Stimulated activated CD8-positive, alpha-beta memory T cell treated with anti-CD3 and anti-CD28 coated beads, Interleukin-4, amount 100 ng/mL, for 4 hours (primary cell): ENCODE measurements around the gene ASS1.
"Not testable (repeated sequence)": the region's sequence is repeated elsewhere in the genome, so short reads cannot be mapped to it uniquely, and the experiment has no call there.

Experiments
- DNase-seq, 2 donors: peaks; one replicate each; pipeline ENCODE4 v3.0.0-alpha.2; 2020; ENCODE audit warnings: low read depth in 2 of 2, low spot score in 1 of 2

Gene ASS1

DNA sequence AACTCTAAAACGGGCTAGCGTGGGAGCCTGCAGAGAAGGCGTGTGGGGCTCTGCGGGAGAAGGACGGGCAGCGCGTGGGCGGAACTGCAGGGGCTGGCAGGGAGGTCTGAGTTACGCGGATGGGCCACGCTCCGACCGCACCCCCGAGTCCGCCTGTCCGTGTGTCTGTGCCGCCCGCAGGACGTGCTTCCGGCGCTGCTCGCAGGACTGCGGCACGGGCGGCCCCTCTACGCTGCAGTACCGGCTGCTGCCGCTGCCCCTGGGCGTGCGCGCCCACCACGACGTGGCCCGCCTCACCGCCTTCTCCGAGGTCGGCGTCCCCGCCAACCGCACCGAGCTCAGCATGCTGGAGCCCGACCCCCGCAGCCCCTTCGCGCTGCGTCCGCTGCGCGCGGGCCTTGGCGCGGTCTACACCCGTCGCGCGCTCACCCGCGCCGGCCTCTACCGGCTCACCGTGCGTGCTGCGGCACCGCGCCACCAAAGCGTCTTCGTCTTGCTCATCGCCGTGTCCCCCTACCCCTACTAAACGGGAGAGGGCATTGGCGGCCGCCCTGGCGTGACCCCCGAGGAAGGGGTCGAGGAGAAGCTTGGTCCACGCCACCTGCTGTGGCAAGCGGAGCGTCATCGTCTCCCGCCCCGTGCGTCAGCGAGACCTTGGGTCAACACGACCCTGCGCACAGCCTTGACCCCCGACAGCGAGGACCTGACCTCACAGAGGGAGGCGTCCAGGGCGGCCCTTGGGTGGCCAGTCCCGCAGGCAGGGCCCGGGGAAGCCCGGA lies 11.4 kb upstream of the ASS1 start:
- DNase-seq = no peak

DNA sequence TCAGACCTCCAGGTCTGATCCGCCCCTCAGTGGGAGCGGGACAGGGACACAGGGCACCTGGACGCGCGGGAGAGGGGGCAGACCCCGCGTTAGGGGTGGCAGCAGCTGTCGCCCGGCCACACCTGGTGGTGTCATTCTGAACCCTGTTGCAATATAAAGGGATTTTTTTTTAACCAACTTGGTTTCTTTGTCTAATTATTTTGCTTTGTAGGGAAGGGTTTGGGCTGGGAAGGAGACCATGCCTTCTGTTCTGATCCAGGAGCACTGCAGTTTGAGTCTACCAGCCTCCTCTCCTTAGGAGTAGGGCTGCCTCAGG lies 10.9 kb upstream of the ASS1 start:
- DNase-seq = no peak

DNA sequence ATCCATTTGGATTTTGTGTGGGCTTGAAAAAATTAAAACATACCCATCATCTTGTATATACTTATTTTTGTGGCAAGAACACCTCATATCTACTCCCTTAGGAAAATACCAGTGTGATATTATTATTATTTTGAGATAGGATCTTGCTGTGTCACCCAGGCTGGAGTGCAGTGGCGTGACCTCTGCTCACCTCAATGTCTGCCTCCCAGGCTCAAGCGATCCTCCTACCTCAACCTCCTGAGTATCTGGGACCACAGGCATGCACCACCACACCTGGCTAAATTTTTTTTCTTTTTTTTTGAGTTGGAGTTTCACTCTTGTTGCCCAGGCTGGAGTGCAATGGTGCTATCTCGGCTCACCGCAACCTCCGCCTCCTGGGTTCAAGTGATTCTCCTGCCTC lies 10.1 kb upstream of the ASS1 start:
- not testable (repeated sequence) for DNase-seq

DNA sequence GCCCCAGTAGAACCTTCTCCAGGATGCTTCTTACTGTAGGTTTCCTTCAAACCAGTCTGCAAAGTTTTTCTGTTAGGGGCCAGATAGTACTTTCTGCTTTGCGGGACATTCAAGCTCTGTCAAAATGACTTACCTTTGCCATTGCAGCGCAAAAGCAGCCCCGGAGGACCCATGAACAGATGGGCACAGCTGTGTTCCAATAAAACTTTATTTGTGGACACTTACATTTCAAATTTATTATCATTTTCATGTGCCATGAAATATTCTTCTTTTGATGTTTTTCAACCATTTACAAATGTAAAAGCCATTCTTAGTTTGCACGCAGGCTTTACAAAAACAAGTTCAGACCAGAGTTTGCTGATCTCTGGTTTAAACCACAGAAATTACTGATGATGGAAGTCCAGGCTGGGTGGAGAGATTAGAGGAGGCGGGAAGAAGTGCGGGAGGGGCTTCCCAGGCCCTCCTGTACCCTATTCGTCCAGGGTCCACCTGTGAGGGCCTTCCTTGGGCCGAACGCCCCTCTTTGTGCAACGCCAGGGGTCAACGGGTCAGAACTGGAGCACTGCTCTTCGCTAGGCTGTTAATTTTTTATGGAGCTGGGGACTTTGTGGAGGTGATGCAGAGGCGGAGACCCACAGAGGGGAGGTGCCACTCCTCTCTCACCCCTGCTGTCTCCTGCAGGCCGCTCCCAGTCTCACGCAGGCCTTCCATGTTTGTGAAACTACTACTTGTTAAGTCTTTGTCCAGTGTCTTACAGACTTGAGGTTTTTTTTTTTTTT lies 7.6 kb upstream of the ASS1 start:
- DNase-seq = no peak

DNA sequence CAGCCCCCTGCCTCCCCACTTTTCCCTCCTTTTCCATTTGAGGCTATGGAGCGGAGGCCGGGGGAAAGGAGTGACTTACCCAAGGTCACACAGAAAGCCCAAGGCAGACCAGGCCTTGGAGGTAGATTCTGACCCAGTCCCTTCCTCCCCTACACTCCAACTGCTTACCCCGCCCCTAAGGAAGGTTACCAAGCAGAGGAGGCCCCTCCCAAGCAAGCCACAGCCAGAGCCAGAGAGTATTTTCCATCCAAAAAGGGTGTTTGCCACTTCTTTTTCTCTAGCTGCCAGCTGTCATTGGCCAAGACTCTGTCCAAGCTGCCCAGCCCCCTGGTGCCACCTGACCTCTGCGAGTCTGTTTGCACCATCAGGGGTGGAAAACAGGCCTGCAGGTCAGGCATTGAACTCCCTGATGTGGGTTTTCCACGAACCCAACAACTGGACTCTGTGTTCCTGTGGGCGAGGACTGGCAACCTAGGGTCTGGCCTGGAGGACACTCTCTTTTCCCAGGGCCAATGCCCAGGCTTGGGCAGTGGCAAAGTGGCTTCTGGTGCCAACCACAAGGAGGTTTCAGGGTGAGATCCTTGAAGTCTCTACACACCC lies 6.3 kb upstream of the ASS1 start:
- DNase-seq = no peak

DNA sequence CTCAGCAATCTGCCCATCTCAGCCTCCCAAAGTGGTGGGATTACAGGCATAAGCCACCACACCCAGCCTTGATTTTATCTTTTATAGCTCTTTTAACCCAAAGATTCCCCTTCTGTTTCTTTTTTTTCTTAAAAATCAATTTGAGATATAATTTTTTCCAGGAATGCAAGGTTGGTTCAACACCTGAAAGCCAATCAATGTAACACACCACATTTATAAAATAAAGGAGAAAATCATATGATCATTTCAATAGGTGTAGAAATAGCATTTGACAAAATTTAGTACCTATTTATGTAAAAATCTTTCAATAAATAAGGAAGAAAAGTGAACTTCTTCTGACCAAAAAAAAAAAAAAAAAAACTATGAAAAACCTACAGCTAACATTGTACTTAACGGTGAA lies 3.7 kb upstream of the ASS1 start:
- no peak for DNase-seq

DNA sequence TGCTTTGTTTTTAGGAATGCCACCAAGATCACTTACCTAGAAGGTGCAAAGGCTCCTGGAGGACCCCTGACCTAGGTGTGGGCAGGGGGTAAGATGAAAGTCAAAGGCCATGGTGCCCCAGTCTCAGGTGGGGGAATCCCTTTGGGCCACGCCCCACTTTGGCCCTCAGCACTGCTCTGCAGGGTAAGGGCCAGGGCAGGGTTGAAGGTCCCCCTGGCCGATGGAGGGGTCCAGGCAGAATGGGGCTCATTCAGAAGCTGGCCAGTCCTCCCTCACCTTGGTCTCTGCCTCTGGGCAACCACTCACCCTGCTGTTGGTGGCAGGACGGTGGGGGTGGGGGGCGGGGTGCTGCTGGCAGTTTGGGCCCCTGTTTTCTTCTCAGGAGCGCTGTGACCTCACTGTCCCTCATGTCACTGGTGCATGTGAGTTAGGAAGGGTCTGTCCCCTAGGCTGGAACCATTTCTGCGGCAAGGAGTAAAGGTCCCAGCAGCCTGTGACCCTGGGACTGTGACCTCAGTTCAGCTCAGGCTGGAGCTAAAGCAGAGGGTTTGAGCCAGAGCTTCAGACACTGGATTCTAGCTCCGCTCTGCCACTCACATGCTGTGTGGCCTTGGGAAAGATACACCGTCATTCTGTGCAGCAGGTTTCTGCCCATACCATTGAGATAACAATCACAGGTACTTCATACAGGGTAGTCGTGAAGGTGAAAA lies 1.9 kb upstream of the ASS1 start:
- no peak for DNase-seq

DNA sequence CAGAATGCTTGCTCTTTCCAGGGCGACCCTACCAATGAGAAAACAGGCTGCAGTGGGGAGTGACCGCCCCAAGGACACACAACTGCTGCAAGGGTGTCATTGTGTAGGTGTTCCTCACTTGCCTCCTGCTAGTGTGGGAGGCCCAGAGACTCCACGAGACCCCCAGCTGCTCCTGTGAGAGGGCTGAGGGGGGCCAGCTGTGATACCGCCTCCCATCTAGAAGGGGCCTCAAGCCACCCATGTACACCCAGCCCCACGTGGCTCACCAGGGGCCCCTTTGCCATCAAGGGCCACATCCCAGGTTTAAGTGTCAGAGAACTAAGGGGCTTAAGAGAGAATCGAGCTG lies 1.3 kb upstream of the ASS1 start:
- DNase-seq = no peak

DNA sequence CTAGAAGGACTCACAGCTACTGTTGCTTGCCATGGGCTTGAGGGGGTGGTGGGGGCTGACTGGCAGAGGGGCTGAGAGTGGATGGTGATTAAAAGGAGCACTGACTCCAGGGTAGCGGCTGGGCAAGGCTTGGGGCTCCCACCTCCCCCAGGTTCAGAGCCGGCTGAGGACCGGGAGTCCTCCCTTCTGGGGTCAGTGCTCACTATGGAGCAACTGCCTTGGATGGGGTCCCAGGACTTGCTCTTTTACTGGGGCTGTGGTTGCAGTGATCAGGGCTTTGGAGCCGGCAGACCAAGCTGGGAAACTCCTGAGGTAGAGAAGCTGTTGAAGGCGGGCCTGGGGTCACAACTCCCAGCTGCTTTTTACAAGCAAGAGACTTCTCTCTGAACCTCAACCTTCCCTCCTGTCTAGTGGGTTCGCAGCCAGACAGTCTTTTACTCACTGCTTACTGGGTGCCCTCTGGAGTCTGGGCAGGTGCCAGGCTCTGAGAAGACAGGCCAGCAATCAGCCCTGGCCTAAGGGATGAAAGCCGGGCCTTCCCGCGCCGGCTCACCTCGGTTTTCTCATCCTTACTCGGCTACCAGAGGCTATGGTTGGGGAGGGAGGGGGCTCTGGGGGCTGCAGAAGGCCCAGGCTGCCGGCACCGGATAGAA lies 795 bp upstream of the ASS1 start:
- DNase-seq = no peak

DNA sequence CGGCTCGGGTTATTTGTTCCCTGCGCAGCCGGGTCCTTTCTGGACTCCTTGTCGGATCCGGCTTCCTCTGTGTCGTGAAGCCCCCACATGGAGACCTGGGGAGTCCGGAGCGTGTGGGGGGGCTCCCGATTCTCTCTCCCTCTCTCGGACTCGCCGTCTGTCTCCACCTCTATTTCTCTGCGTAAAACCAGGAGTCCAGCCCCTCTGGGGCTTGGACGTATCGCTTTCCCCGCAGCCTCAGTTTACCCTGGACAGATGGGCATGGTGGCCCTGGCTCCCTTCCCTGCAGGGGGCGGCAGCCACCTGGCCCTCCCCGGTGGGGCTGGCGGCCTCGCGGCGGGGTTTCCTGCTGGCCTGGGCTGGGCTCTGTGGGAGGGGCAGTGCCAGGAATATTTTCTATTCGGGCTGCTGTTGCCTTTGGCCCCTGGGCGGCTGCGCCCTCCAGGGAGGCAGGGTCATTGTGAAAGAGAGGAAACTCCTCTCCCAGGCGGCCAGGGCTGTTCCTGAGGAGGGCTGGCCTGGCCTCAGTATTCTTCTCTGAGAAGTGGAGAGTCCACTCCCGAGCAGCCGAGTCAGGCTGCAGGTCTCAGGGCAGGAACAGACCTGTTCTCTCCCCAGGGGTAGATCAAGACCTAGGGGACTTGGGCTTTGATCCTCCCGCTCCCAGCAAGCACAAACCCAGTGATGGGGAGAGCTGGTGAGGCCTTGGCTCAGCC lies 665 bp downstream of the ASS1 start:
- DNase-seq = no peak

DNA sequence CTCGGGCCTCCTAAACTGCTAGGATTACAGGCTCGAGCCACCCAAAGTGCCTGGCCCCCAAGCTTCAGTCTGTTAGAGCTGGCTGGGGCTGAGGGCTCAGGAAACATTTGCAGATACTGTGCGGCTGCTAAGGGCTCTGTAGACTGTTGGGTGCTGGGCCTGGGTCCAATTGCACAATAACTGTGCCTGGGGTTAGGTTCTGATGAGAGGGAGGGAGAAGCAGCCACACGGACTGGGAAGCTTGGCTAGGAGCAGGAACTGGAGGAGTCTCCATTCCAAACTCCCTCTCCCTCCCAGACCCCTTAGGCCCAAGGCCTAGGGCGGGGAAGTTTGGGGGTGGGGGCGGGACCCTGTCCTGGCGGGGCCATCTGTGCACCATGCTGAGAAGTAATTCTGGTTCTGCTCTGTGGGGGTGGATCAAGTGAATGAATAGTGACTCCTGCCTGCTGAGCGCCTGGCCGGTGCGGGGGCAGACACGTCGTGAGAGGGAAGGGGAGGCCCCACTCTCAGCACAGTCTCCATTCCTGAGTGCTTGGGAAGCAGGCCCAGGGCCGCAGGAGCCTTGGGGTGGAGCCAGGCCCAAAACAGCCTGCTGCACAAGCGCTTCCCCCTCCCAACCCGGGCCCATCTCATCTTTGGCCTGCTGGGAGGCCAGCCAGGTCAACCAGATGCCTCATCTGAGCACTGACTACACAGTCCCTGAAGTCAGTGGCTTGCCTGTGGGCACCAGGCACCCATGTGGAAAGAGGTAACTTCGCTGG lies 1.5 kb downstream of the ASS1 start:
- no peak for DNase-seq

DNA sequence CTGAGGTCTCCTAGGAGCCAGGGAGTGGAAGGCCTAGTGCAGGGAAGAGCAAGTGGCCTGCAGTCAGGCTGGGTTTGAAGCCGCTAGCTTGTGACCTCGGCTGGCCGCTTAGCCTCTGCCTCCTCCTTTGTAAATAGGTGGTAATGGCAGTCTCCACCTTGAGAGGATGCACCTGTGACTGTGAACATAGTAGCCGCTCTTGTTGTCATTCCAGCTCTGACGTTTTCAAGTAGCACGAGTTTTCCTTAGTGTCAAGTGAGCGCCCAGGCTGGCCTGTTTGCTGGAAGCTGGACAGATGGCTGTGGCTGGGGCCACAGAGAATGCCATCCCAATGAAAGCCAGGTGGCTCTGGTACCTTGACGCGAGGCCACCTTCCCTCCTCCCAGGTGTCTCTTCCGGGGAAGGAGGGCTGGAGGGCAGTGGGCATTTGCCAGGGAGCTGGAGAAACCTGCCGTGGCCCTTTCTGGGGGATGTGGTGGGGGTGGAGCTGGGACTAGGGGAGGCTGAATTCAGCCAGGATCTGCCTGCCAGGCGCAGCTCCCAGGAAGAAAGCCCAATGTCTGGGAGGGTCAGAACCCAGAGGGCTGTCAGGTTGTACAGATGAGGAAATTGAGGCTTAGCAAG lies 2.5 kb downstream of the ASS1 start:
- DNase-seq = no peak

DNA sequence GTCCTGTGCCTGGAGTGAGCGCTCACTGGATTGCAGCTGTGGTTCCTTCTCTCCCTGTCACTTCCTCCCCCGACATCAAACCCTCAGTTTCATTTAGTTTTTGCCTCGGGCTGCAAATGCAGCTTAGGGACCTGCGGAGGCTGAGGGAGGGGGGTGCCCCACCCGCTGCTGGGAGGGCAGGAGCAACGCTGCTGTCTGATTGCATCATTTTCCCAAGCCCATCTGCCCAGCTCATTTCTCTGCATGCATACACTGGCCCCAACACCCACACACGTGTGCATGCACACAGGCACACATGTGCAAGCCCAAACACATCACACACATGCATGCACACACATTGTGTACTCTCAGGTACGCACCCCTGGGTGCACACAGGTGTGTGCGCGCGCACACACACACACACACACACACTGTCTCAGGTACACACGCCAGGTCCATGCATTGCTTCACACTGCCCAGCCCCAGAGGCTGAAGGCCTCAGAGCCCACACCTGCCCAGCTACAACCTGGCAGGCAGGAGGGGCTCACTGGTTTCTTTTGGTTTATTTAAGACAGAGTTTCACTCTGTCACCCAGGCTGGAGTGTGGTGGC lies 3.4 kb downstream of the ASS1 start:
- DNase-seq = no peak

DNA sequence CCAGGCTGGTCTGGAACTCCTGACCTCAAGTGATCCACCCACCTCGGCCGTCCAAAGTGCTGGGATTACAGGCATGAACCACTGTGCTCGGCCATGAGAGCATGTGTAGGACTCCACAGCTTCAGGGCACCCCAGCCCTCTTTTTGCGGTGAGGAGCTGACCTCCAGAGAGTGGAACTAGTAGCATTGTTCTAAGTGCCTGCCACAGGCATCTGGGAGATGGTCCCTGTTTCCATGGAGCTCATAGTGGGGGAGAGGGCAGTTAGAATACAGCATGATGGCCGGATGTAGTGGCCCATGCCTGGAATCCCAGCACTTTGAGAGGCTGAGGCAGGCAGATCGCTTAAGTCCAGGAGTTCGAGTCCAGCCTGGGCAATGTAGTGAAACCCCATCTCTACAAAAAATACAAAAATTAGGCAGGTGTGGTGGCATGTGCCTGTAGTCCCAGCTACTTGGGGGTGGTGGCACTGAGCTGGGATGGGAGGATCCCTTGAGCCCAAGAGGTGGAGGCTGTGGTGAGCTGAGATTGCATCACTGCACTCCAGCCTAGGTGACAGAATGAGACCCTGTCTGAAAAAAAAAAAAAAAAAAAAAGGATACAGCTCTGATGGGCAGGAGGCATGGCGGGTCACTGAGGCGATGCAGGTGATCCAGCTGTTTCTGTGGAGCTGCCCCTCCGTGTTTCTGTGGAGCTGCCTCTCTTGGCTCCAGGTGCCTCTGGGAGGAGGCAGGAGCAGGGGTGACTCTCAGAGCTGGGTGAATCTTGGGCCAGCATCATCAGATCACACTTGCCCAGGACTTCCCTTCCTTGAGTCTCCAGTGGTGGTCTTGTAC lies 4.2 kb downstream of the ASS1 start:
- DNase-seq = no peak

DNA sequence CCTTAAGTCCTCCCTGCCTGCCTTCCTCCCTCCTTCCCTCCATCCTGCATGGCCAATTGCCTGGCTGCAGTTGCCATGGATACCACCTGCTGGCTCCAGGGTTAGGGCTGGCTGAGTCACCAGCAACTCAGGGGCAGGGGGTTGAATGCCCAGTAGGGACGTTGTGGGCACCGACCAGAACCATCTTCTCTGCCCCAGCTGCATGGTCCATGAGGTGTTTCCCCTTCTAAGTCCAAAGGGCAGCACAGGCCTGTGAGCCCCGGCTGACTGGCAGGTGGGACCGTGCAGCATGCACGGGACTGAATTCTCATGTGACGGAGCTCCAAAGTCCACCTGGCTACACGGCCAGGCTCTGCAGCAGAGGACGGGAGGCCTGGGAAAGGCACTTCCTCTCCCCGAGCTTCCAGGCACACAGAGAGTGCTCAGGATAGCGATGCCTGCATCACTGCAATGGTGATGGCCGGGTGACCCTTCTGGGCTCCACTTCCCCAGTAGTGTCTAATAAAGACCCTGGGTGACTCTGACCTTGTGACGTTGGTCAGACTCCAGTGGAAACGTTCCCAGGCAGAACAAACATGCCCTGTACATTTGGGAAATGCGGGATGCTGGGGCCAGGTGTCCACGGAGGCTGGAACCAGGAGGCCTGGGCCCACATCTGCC lies 5.7 kb downstream of the ASS1 start:
- no peak for DNase-seq

DNA sequence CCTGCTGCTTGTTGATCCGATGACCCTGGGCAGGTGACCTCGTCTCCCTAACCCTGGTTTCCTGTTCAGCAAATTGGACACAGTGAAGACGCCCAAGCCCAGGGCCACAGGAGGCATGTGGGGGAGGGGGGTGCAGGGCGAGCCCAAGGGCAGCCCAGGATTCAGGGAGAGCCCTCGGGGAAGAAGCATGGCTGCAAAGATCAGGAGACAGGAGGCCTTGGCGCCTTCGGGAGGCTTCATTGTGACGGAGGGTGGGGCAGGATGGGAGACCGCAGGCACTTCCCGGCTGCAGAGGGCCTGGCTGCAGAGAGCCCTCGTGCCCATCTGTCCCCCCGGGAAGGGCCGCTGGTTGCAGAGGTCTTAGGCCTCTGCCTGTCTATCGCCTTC lies 6.2 kb downstream of the ASS1 start:
- DNase-seq = no peak

DNA sequence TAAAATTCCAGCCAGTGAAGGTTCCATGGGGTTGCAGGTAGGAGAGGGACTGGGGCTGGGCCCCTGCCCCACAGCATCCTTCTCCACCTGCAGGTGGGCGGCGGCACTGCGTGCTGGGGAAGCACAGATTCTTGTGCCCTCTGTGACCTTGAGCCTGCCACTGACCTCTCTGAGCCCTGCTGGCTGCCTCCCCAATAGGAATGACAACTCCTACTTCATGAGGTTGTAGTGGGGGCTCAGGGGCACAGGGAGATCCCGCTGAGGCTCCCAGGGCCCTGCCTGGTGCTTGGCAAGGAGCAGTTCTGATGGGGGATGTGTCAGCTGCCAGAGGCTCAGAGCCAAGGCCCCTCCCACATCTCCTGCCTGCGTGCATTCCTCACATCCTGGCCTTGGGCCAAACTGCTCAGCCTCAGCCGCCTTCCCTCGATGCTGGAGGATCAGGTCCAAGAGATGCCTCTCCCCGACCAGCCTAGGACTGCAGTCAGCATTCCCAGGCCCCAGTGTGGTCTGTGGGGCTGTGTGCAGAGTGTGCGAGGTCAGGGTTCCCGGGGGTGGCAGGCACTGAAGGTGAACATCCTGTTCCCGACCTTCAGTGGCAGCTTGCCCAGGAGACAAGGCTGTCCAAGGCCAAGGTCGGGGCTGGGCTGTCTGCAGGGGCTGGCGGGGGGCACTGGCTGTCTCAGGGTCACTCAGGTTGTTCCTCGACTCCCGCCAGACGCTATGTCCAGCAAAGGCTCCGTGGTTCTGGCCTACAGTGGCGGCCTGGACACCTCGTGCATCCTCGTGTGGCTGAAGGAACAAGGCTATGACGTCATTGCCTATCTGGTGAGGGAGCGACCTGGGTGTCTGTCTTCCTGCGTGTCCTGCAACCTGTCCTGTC lies 7.0 kb downstream of the ASS1 start:
- no peak for DNase-seq
